Measurements from ENCODE around the gene TP53I11. TPM values are rescaled to one million over a fixed set of nuclear protein-coding genes. Genes with fewer than 3 reads are reported as not detected.

TP53I11 gene
- total and polyA plus RNA-seq, 8 donors, result 45.7 to 95.5 (median 58.2) TPM

DNA sequence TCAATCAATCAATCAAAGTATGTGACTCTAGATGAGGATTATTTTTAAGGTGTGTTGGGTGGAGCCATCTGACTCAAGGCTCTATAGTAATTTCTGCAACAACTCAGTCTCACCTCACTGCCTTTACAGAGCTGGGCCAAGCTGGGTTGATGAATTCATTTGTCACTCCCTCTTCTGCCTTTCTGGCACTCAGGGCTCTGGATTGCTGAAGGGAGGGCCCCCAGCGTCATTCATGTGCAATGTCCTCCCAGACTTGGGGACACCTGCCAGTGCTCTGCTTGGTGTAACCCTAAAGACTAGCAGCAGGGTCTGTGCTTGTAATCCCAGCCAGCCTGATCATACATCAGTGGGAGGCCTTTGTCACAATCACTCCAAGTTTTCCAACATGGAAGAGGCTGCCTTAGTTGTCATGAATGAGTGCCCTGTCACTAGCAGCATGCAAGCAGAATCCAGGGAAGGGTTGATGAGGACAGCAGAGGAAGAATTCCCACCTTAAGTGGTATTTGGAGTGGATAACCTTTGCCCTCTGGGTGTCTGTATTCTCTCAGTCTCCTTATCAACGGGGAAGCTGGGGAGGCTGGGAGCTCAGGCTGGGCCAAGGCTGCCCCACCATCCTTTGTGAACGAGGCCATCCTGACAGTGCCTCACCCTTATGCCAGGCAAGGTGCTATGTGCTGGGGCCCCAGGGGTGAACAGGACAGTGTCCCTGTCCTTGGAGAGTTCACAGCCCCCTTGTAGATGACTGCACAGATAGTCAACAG lies 2.0 kb upstream of the TP53I11 start:
- Histone ChIP-seq H3K27ac (no peak overlapping the region), H3K9me3 (no peaks in the 10 kb centered on the region), H3K27me3 (peaks cover 0 to 6% of the 10 kb centered on the region in 2 donors), H3K4me3 (no peak overlapping the region), H3K36me3 (no peaks in the 10 kb centered on the region), H3K4me1 (peaks cover 8 to 82% of the 10 kb centered on the region in 2 donors)
- ATAC-seq, result no peak
- intact Hi-C loops (cut with DNase I), result no loop called here
- DNase-seq, result peak in 1 of 4 donors; percentile 20
- no peak for TF ChIP-seq CTCF (IDR thresholded peaks at IDR 0.05)

GRCh38 chr11:44952082-44952481 lies 1.4 kb upstream of the TP53I11 start:
- Histone ChIP-seq H3K27me3 (peaks cover 0 to 6% of the 10 kb centered on the region in 2 donors), H3K4me3 (no peak overlapping the region), H3K36me3 (no peaks in the 10 kb centered on the region), H3K4me1 (peaks cover 8 to 84% of the 10 kb centered on the region in 2 donors), H3K27ac (no peak overlapping the region), H3K9me3 (no peaks in the 10 kb centered on the region)
- TF ChIP-seq CTCF (IDR thresholded peaks at IDR 0.05), result no peak
- no peak for DNase-seq
- ATAC-seq, result no peak
- intact Hi-C loops (cut with DNase I), result no loop called here

DNA sequence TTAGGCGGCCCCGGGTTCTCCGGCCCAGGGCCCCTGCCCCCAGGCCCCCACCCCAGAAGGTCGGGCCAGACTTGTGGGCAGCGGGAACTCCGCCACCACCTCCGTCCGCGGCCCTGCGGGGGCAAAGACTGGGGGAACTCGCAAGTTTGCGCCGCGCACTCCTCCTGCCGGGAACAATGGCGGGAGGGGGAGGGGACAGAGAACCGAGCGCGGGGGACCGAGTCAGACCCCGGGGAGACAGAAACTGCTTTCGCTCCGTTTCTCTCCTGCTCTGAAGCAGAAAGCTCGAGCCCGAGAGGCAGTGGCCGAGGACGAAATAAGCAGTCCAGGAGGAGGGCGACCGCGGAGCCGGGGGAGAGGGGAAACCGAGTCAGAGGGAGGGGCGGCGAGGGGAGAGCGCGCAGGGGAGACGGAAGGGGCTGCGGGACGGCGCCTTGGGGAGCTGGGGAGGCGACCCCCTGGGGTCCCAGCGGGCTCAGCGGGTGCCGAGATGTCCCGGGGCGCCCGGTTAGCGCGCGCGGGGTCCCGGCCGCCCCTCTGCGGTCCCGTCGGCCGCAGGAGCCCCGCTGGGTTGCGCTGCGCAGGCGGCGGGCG lies 555 bp downstream of the TP53I11 start:
- Histone ChIP-seq H3K9me3 (no peaks in the 10 kb centered on the region), H3K4me3 (peak overlapping the region; percentile 60 to 79), H3K27me3 (peaks cover 0 to 6% of the 10 kb centered on the region in 2 donors), H3K27ac (peak overlapping the region; percentile 59 to 86), H3K4me1 (peaks cover 6 to 75% of the 10 kb centered on the region in 2 donors), H3K36me3 (peaks cover 0 to 15% of the 10 kb centered on the region in 2 donors)
- no peak for TF ChIP-seq CTCF (IDR thresholded peaks at IDR 0.05)
- intact Hi-C loops (cut with DNase I), result no loop called here
- peak; percentile 23 for ATAC-seq
- peak in 3 of 4 donors; percentile 37 to 90 (median 55) for DNase-seq

GRCh38 chr11:44949160-44950030 lies 1.3 kb downstream of the TP53I11 start:
- Histone ChIP-seq H3K4me1 (peaks cover 0 to 74% of the 10 kb centered on the region in 2 donors), H3K27ac (peak overlapping the region; percentile 59 to 86), H3K36me3 (peaks cover 0 to 15% of the 10 kb centered on the region in 2 donors), H3K27me3 (peaks cover 0 to 6% of the 10 kb centered on the region in 2 donors), H3K9me3 (no peaks in the 10 kb centered on the region), H3K4me3 (peak overlapping the region; percentile 60 to 79)
- TF ChIP-seq CTCF (IDR thresholded peaks at IDR 0.05), result peak; percentile 26 to 47
- intact Hi-C loops (cut with DNase I), result no loop called here
- DNase-seq (peak in 3 of 4 donors; percentile 44 to 83 (median 56)), ATAC-seq (peak; percentile 63)
